Body of pancreas (tissue), 4 donors: Measurements from ENCODE around the gene ADRB2.

ENCODE experiments used
- CTCF ChIP-seq, 7 experiments: fragments of 450-650 bp in 4 of 7; fragments of 200-600 bp in 3 of 7; sonication (generic) in 3 of 7; IDR thresholded peaks; one replicate each; pipeline ENCODE4 v1.5.1; 2016 to 2019; ENCODE audit warnings: antibody characterized with exemption in 7 of 7
- POLR2A ChIP-seq, 3 donors: fragments of 450-650 bp; IDR thresholded peaks; one replicate each; pipeline ENCODE4 v1.6.1; 2016; ENCODE audit warnings: antibody characterized with exemption in 3 of 3, mild to moderate bottlenecking in 2 of 3

DNA sequence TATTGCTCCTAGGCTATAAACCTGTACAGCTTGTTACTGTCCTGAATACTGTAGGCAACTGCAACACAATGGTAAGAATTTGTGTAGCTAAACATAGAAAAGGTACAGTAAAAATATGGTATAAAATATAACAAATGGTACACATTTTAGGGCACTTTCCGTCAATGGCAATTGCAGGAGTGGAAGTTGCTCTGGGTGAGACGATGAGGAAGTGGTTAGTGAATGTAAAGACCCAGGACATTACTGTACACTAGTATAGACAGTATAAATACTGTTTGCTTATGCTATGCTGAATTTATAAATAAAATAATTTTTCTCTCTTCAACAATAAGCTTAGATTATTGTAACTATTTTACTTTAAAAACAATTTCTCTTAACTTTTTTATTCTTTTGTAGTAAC lies 15.6 kb upstream of the ADRB2 start:
- no peak for TF ChIP-seq CTCF (IDR thresholded peaks at IDR 0.05)
- no peak for TF ChIP-seq POLR2A (IDR thresholded peaks at IDR 0.05)
